Testis (tissue), 3 donors: ENCODE results near the gene NAP1L4. TPM values are rescaled to one million over a fixed set of nuclear protein-coding genes. Genes with fewer than 3 reads are reported as not detected.

Experiments used
- DNase-seq: peaks from one replicate; pipeline ENCODE4 v3.0.0-alpha.2; 2019
- H3K27ac ChIP-seq, 2 donors: fragments of 200-600 bp; sonication (generic); one replicate each; pipeline ENCODE4 v1.5.1; 2019
- H3K27me3 ChIP-seq: fragments of 200-600 bp; sonication (generic); one replicate; pipeline ENCODE4 v1.5.1; 2019
- H3K36me3 ChIP-seq: fragments of 200-600 bp; sonication (generic); one replicate; pipeline ENCODE4 v1.5.1; 2017; ENCODE audit warnings: low read depth; ENCODE audit errors: missing control alignments
- H3K4me1 ChIP-seq: fragments of 200-600 bp; sonication (generic); one replicate; pipeline ENCODE4 v1.5.1; 2019
- H3K4me3 ChIP-seq, 2 donors: fragments of 200-600 bp; sonication (generic); one replicate each; pipeline ENCODE4 v1.5.1; 2017 to 2019
- H3K9me3 ChIP-seq: fragments of 200-600 bp; sonication (generic); one replicate; pipeline ENCODE4 v1.5.1; 2017
- CTCF ChIP-seq, 3 experiments: fragments of 450-650 bp in 2 of 3; fragments of 200-600 bp in 1 of 3; sonication (generic) in 1 of 3; IDR thresholded peaks; one replicate each; pipeline ENCODE4 v1.5.1; 2016 to 2019; ENCODE audit warnings: antibody characterized with exemption in 3 of 3, mild to moderate bottlenecking in 2 of 3, moderate library complexity in 1 of 3
- POLR2A ChIP-seq: fragments of 450-650 bp; IDR thresholded peaks from one replicate; pipeline ENCODE4 v1.6.1; 2017; ENCODE audit warnings: antibody characterized with exemption, mild to moderate bottlenecking, moderate library complexity
- WGBS, 2 donors: methylation state at CpG; one replicate each; pipeline ENCODE4 v1.1.5; 2018; 5-methylcytosine and 5-hydroxymethylcytosine counted together
- intact Hi-C: fragments of 100-400 bp; cut with DNase I; formaldehyde crosslinking; loops from one replicate; pipeline ENCODE4 v1.15.1; 2023; ENCODE audit warnings: low total_unique reads
- polyA plus RNA-seq: library from polyadenylated mRNA; stranded (reverse); fragments of 350-450 nt; fragmentation: Illumina TruSeq; extraction: RNeasy Lipid Tissue Mini Kit (QIAGEN cat#74804); gene quantifications from one replicate; pipeline ENCODE4 v1.2.3, GENCODE V29; 2014; ENCODE audit warnings: low read depth, low replicate concordance; ENCODE audit not compliant: insufficient read depth
- total RNA-seq, 2 donors: library from RNA; depleted of rRNA; stranded (reverse); fragments of >200 nt; gene quantifications; one replicate each; pipeline ENCODE4 v1.2.3, GENCODE V29; 2016

Gene NAP1L4
- total and polyA plus RNA-seq, 3 donors from 2014 or later: 165 to 208 (median 206) TPM

- intact Hi-C loops: no loop called here
- Histone ChIP-seq H3K9me3 (no peaks in the 10 kb centered on the region), H3K36me3 (no peaks in the 10 kb centered on the region), H3K4me1 (no peaks in the 10 kb centered on the region), H3K27me3 (no peaks in the 10 kb centered on the region), H3K27ac (no peak overlapping the region), H3K4me3 (no peak overlapping the region)
- 84 to 86% methylated on average over 3 of the region's 3 CpGs for WGBS, 2 donors
- no peak for DNase-seq
- TF ChIP-seq CTCF (IDR thresholded peaks at IDR 0.05): no peak
- no peak for TF ChIP-seq POLR2A
These were observed 69.5 kb downstream of the NAP1L4 start for GRCh38 chr11:2922655-2923054.

GRCh38 chr11:2921742-2922493 lies 70.2 kb downstream of the NAP1L4 start:
- Histone ChIP-seq H3K36me3 (no peaks in the 10 kb centered on the region), H3K27ac (no peak overlapping the region), H3K9me3 (no peaks in the 10 kb centered on the region), H3K4me3 (no peak overlapping the region), H3K4me1 (no peaks in the 10 kb centered on the region), H3K27me3 (no peaks in the 10 kb centered on the region)
- 80 to 87% methylated on average over 1 to 23 of the region's 29 CpGs for WGBS, 2 donors
- intact Hi-C loops: no loop called here
- TF ChIP-seq POLR2A: no peak
- TF ChIP-seq CTCF (IDR thresholded peaks at IDR 0.05): no peak
- DNase-seq: no peak

GRCh38 chr11:2921261-2921660 lies 70.9 kb downstream of the NAP1L4 start:
- Histone ChIP-seq H3K27me3 (no peaks in the 10 kb centered on the region), H3K4me1 (no peaks in the 10 kb centered on the region), H3K4me3 (no peak overlapping the region), H3K27ac (no peak overlapping the region), H3K9me3 (no peaks in the 10 kb centered on the region), H3K36me3 (no peaks in the 10 kb centered on the region)
- DNase-seq: no peak
- intact Hi-C loops: no loop called here
- WGBS, 2 donors: 95 to 100% methylated on average over 1 to 12 of the region's 16 CpGs
- TF ChIP-seq POLR2A: no peak
- TF ChIP-seq CTCF (IDR thresholded peaks at IDR 0.05): no peak

- Histone ChIP-seq H3K27me3 (no peaks in the 10 kb centered on the region), H3K4me3 (no peak overlapping the region), H3K4me1 (no peaks in the 10 kb centered on the region), H3K27ac (no peak overlapping the region), H3K36me3 (no peaks in the 10 kb centered on the region), H3K9me3 (no peaks in the 10 kb centered on the region)
- TF ChIP-seq POLR2A (no peak), CTCF (IDR thresholded peaks at IDR 0.05) (no peak)
- WGBS, 2 donors: 92% methylated on average over 10 to 12 of the region's 12 CpGs
- no peak for DNase-seq
- intact Hi-C loops: no loop called here
These were observed 71.8 kb downstream of the NAP1L4 start for GRCh38 chr11:2920343-2920742.

- no peaks in the 10 kb centered on the region for H3K9me3 ChIP-seq
- TF ChIP-seq CTCF (IDR thresholded peaks at IDR 0.05) (no peak), POLR2A (no peak)
- 94 to 100% methylated on average over 5 to 13 of the region's 13 CpGs for WGBS, 2 donors
- H3K4me3 ChIP-seq: no peak overlapping the region
- H3K36me3 ChIP-seq: no peaks in the 10 kb centered on the region
- no peak for DNase-seq
- H3K27ac ChIP-seq: no peak overlapping the region
- H3K27me3 ChIP-seq: no peaks in the 10 kb centered on the region
- H3K4me1 ChIP-seq: no peaks in the 10 kb centered on the region
- intact Hi-C loops: no loop called here
These were observed 72.3 kb downstream of the NAP1L4 start for GRCh38 chr11:2919837-2920236.
